Right lung (tissue), 5 donors: Measurements from ENCODE around the gene SMAD5. TPM values are rescaled to one million over a fixed set of nuclear protein-coding genes. Genes with fewer than 3 reads are reported as not detected.

ENCODE experiments used
- DNase-seq, 2 donors: peaks; one replicate each; pipeline ENCODE4 v3.0.0-alpha.2; 2013
- polyA plus RNA-seq, 5 donors: library from polyadenylated mRNA; unstranded; fragments of 120-200 nt; gene quantifications; one replicate each; pipeline versions ENCODE4 v1.2.1 to v1.2.3, GENCODE V29; 2013; ENCODE audit warnings: inconsistent platforms in 1 of 5, low replicate concordance in 1 of 5; ENCODE audit not compliant: insufficient read length in 5 of 5, insufficient read depth in 1 of 5

Gene SMAD5
- polyA plus RNA-seq, 5 donors = 50.9 to 84.8 (median 73.4) TPM

DNA sequence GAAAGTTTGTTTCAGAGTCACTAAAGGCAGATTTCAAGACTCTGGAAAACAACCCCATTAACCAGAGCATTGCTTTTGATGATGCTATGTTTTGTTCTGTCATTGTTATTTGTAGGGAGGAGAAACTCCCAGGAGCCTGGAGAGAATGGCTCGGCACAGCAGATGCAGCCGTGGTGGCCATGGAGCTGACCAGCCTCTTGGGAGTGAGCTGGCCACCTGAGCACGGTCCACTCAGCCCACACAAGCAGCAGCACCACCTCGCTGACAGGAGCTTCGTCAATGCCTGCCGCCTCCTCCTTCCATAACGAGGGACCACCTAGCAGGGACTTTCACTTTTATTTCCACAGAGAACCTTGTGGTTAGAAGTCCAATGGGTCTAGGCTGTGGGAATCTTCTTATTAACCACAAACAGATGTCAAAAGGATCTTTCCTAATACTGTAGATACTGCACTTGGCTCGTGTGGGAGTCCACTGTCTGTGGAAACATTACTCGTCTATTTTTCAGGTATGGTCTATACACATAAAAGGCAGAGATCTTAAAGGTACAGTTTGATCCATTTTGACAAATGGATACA, 81.4 kb downstream of the SMAD5 start:
- DNase-seq = no peak

DNA sequence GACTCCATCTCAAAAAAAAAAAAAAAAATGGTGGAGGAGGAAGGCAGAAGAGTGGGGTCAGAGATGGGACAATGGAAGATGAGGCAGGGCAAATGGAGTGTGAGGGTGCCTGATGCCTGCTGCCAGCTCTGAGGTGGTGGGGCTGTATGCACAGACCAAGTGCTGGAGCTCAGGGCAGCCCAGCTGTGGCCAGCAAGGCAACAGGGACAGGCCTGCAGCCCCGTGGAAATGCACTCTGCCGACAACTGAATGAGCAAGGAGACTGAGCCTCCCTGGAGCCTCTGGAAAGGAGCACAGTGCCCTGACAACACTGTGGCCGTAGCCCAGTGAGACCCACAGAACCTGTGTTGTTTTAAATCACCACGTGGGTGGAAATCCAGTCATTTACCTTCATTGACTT, 83.2 kb downstream of the SMAD5 start:
- DNase-seq = no peak

DNA sequence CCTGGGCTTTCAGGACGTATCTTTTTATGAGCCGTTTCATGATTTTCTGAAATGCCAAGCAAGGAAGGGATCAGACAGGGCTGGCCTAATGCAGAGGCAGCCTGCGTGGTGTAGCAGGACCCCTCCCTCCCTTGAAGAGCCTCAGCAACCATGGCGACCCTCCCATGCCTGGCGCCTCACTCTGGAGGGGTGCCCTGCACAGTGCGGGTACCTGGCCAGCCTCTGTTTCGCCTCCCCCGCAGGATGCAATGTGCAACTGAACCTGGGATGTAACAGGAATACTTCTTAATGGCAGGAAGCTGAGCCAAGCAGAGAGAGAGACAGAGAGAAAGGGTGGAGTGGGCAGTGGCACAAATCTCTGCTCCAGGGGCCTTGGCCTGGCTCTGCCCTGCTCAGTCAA, 83.6 kb downstream of the SMAD5 start:
- DNase-seq = no peak

DNA sequence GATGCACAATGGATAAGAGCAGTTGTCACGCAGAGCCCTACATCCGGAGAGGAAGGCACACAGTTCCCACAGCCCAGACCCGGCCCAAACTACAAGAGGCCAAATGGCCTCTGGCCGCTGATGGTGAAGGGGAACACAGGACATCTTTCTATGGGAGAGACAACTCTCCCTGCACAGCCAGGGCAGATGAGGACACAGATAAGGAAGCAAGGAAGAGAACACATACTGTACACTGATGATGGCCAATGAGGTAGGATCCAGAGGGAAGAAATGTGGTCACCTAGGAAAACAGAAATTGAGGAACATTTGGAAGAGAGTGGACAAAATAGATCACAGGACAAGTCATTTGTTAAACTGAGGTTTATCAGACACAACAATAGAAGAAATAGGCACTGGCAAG, 88.7 kb downstream of the SMAD5 start:
- no peak for DNase-seq

DNA sequence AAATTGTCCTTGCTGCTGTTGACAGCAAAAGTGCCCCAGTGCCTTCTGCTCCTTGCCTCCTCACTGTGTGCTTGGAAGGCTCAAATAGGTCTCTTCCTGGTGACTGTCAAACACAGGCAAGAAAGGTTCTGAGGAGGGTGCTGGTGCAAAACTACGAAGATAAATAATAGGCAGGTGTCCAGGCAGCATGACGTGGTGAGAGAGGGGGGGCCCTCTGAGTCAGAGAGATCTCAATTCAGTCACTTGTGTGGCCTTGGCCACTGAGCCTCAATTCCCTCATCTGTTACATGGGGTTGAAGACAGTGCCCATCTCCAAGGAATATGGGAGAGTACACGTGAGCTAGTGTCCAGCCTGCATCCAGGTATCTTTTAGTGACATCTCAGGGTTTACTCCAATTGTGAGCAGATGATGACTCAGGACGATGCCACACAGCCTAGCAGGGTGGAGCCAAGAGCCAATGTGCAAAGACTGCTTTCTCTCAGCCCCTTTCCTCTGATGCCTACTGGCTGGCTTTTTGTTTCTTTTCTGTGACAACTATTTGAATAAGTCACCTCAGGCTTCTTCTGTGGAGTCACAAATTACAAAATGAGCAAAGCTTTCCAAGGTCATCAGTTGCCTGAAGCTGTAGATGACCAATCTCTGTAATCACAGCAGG, 90.1 kb downstream of the SMAD5 start:
- DNase-seq = no peak

DNA sequence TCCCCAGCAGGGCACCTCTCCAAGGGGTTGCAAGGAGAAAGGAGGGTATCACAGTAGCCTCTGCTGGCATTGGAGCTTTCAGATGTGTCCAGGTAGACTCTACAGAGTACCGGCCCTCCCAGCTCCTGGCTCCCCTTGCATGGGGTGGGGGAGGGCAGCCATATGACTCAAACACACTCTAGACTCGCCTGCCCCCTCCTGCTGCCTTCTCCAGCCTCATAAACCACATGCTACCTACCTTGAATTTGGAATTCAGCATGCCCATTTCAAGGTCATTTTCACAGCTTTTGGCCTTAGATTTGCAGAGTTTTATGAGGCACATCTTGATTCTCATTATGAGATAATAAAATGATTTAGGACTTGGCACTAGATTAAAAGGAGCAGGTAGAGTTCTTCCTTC, 93.2 kb downstream of the SMAD5 start:
- DNase-seq = no peak

DNA sequence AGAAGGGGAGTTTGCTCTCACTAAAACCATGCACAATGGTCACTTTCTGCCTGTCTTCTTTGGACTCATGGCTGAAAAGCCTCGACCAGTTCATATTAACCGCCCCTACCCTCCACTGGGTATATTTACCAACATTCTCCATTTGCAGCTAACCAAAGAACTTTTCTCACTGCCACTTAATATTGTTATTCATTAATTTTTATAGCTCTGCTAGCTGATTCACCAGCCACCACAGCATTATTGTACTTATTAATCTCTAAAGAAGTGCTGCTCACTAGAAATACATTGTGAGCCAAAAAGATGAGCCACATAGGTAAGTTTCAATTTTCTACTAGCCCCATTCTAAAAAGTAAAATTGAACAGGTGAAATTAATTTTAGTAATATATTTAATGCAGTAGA, 93.8 kb downstream of the SMAD5 start:
- DNase-seq = no peak

DNA sequence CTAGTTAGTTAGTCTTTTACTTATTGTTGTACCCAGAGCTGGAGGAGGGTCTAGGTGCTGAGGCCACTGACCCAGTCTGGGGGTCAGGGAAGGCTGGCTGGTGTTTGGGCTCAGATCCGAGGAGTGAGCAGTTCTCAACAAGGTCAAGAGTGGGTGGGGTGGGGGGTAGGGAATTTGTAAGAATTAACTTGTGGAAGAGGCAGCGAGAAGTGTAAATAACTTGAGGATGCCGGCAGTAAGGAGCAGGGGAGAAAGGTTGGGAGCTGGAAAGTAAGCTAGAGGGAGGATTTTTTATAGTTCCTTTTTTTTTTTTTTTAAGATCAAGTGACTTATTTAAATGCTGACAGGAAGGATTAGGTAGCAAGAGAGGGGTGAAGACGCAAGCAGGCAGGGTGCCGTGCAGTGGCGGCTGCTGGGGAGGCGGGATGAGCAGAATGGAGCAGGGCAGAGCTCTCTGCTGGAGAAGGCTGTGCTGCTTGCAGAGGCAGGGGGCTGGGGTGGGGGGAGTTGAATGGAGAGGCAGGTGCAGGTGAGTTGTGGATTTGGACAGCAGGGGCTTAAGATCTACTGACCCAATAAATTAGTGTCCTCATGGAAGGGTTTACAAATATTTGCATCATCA, 95.6 kb downstream of the SMAD5 start:
- no peak for DNase-seq

DNA sequence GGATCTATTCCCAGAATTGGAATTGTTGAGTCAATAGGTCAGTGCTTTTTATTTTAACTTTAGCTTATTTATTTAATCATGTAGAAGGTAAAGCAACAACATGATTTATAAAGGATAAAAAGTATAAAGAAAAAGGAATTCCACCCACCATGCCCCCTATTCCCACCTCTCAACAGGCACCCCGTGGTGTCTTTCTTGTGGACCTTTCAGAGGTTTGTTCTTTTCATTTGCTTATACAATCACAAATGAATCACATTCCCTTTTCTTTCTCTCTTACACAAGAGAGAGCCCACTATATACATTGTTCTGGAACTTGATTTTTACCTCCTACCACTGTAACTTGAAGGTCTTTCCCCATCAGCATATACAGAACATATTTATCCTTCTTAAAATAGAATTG, 97.5 kb downstream of the SMAD5 start:
- no peak for DNase-seq

DNA sequence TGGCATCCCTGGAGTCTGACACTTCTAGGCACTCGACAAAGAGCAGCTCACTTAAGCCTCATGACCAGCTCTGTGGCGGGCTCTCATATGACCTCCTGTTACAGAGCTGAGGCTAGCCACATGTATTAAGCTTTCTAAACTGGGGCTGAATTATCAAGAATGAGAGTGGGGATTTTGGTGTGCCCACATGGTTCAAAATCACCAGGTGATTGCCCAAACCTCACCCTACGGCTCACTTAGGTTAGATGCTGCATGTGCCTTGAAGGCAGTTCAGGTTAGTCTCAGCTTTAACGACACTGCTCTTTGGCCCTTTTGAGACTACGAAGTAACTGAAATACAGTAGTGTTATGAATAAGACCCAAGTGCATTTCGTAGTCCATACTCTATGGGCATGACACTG, 99.7 kb downstream of the SMAD5 start:
- DNase-seq = no peak

Other genes with a start within 250 kb of the SMAD5 start
- gene IL9, start 237.0 kb upstream of the SMAD5 start, polyA plus RNA-seq = not detected
- 1 to 10 TPM in 2 of 5 donors, under 1 TPM in 3; 0.58 to 1.7 (median 0.98) TPM for gene LECT2, start 177.9 kb upstream of the SMAD5 start, polyA plus RNA-seq
- gene TGFBI, start 103.9 kb upstream of the SMAD5 start, polyA plus RNA-seq = 100 to 1,000 TPM; 126 to 164 (median 135) TPM
- under 1 TPM; 0.25 to 0.50 (median 0.34) TPM for gene SMIM32, start 60.3 kb downstream of the SMAD5 start, polyA plus RNA-seq
- not detected for gene TRPC7, start 232.7 kb downstream of the SMAD5 start, polyA plus RNA-seq